SU-DHL-6 (cell line): Measurements from ENCODE around the gene TRIM58.

Experiments used
- H2AFZ ChIP-seq: fragments of 200-600 bp; sonication (generic); 2 replicates; pipeline ENCODE4 v1.6.1; 2014; ENCODE audit warnings: low read depth, mild to moderate bottlenecking, moderate library complexity, mixed read lengths, antibody characterized with exemption, low read length; ENCODE audit not compliant: severe bottlenecking
- H3F3A ChIP-seq: fragments of 200-600 bp; shearing (Covaris generic); 2 replicates; pipeline ENCODE4 v1.6.0; 2016; ENCODE audit warnings: antibody characterized with exemption, mild to moderate bottlenecking; ENCODE audit not compliant: insufficient read depth
- H3K27ac ChIP-seq: fragments of 200-600 bp; sonication (generic); 2 replicates; pipeline ENCODE4 v1.5.1; 2016; ENCODE audit warnings: low read depth, mild to moderate bottlenecking, low read length, moderate library complexity, mixed read lengths
- H3K27me3 ChIP-seq: fragments of 200-600 bp; sonication (generic), shearing (Covaris generic); 2 replicates; pipeline ENCODE4 v1.6.0; 2014; ENCODE audit warnings: mild to moderate bottlenecking, low read length
- H3K36me3 ChIP-seq: fragments of 200-600 bp; sonication (generic); 2 replicates; pipeline ENCODE4 v1.6.1; 2014; ENCODE audit warnings: mild to moderate bottlenecking, low read length, mixed read lengths
- H3K4me2 ChIP-seq: fragments of 300-600, 200-600 bp; shearing (Covaris generic), sonication (generic); 2 replicates; pipeline ENCODE4 v1.6.0; 2014; ENCODE audit warnings: low read length, low read depth, mild to moderate bottlenecking; ENCODE audit not compliant: poor library complexity, severe bottlenecking
- H3K4me3 ChIP-seq: fragments of 200-600 bp; sonication (generic); 2 replicates; pipeline ENCODE4 v1.5.1; 2014; ENCODE audit warnings: antibody characterized with exemption, low read length, mild to moderate bottlenecking, mixed read lengths; ENCODE audit not compliant: insufficient read depth, poor library complexity, severe bottlenecking
- H3K79me2 ChIP-seq: fragments of 200-600 bp; sonication (generic); 2 replicates; pipeline ENCODE4 v1.6.1; 2014; ENCODE audit warnings: mild to moderate bottlenecking, low read length, moderate library complexity; ENCODE audit not compliant: insufficient read depth
- H3K9ac ChIP-seq: fragments of 200-600 bp; sonication (generic); 2 replicates; pipeline ENCODE4 v1.7.0; 2014; ENCODE audit warnings: mild to moderate bottlenecking, low read length
- H3K9me2 ChIP-seq: fragments of 200-600 bp; sonication (generic); replicated peaks from 2 replicates; pipeline ENCODE4 v1.6.1; 2014; ENCODE audit warnings: low read length; ENCODE audit not compliant: insufficient read depth
- H3K9me3 ChIP-seq: fragments of 200-600 bp; sonication (generic); 2 replicates; pipeline ENCODE4 v1.6.1; 2014; ENCODE audit warnings: low read length, mixed read lengths; ENCODE audit not compliant: insufficient read depth
- H4K20me1 ChIP-seq: fragments of 200-600 bp; sonication (generic); 2 replicates; pipeline ENCODE4 v1.6.1; 2014; ENCODE audit warnings: low read depth, mild to moderate bottlenecking, antibody characterized with exemption, low read length, moderate library complexity, mixed read lengths
- CTCF ChIP-seq: fragments of 200-600 bp; sonication (generic); IDR thresholded peaks from one replicate; pipeline ENCODE4 v1.5.1; 2017; ENCODE audit warnings: antibody characterized with exemption, mild to moderate bottlenecking, low read length, moderate library complexity; ENCODE audit not compliant: insufficient read depth, poor library complexity, severe bottlenecking
- EZH2phosphoT487 ChIP-seq: fragments of 200-600 bp; sonication (generic), shearing (Covaris generic); conservative IDR thresholded peaks from 2 replicates; pipeline ENCODE4 v1.6.1; 2018; ENCODE audit warnings: mild to moderate bottlenecking, antibody characterized with exemption, low read length, moderate library complexity, mixed read lengths

The TRIM58 gene

GRCh38 chr1:247843411-247843810 lies 13.6 kb upstream of the TRIM58 start:
- no peak for TF ChIP-seq CTCF
- Histone ChIP-seq H3K9me2 (no peaks in the 10 kb centered on the region), H2AFZ (no peak overlapping the region), H4K20me1 (no peaks in the 10 kb centered on the region), H3F3A (no peaks in the 10 kb centered on the region), H3K9ac (no peak overlapping the region), H3K36me3 (no peaks in the 10 kb centered on the region), H3K4me2 (no peak overlapping the region), H3K9me3 (no peaks in the 10 kb centered on the region), H3K79me2 (no peaks in the 10 kb centered on the region), H3K27me3 (no peaks in the 10 kb centered on the region), H3K4me3 (no peak overlapping the region), H3K27ac (no peak overlapping the region)

- Histone ChIP-seq H2AFZ (no peak overlapping the region), H3F3A (no peaks in the 10 kb centered on the region), H3K9me3 (no peaks in the 10 kb centered on the region), H3K4me2 (no peak overlapping the region), H3K79me2 (no peaks in the 10 kb centered on the region), H3K9me2 (no peaks in the 10 kb centered on the region), H3K27me3 (no peaks in the 10 kb centered on the region), H3K4me3 (no peak overlapping the region), H4K20me1 (no peaks in the 10 kb centered on the region), H3K9ac (no peak overlapping the region), H3K36me3 (no peaks in the 10 kb centered on the region), H3K27ac (no peak overlapping the region)
- TF ChIP-seq CTCF (no peak), EZH2phosphoT487 (no peak)
Observed at GRCh38 chr1:247845011-247845692, 11.8 kb upstream of the TRIM58 start.

- H3K36me3 ChIP-seq, result no peaks in the 10 kb centered on the region
- no peaks in the 10 kb centered on the region for H3F3A ChIP-seq
- no peaks in the 10 kb centered on the region for H3K27me3 ChIP-seq
- H3K9me2 ChIP-seq, result no peaks in the 10 kb centered on the region
- no peak overlapping the region for H2AFZ ChIP-seq
- no peaks in the 10 kb centered on the region for H4K20me1 ChIP-seq
- no peak overlapping the region for H3K4me2 ChIP-seq
- H3K9ac ChIP-seq, result no peak overlapping the region
- TF ChIP-seq CTCF (no peak), EZH2phosphoT487 (no peak)
- no peak overlapping the region for H3K4me3 ChIP-seq
- H3K27ac ChIP-seq, result no peak overlapping the region
- H3K79me2 ChIP-seq, result no peaks in the 10 kb centered on the region
- H3K9me3 ChIP-seq, result no peaks in the 10 kb centered on the region
Observed at GRCh38 chr1:247845693-247846017, 11.3 kb upstream of the TRIM58 start.
